Stimulated activated CD8-positive, alpha-beta memory T cell treated with anti-CD3 and anti-CD28 coated beads, Interleukin-15, amount 100 ng/mL, for 4 hours (primary cell): Measurements from ENCODE around the gene WDR7.
"Not testable (repeated sequence)": the region's sequence is repeated elsewhere in the genome, so short reads cannot be mapped to it uniquely, and the experiment has no call there.

Experiments
- DNase-seq, 2 donors: peaks; one replicate each; pipeline ENCODE4 v3.0.0-alpha.2; 2020; ENCODE audit warnings: low read depth in 2 of 2

The WDR7 gene

GRCh38 chr18:56654280-56654679 is 3.1 kb downstream of the WDR7 start:
- not testable (repeated sequence) for DNase-seq

- no peak for DNase-seq
These were observed 7.1 kb downstream of the WDR7 start for GRCh38 chr18:56658261-56658660.

GRCh38 chr18:56659111-56659510 is 8.0 kb downstream of the WDR7 start:
- DNase-seq, result no peak

GRCh38 chr18:56660655-56661054 is 9.5 kb downstream of the WDR7 start:
- DNase-seq, result no peak

- DNase-seq, result no peak
These were observed 10.4 kb downstream of the WDR7 start for GRCh38 chr18:56661360-56662062.

- no peak for DNase-seq
These were observed 10.9 kb downstream of the WDR7 start for GRCh38 chr18:56662063-56662408.

- no peak for DNase-seq
These were observed 11.3 kb downstream of the WDR7 start for GRCh38 chr18:56662502-56662901.

- no peak for DNase-seq
These were observed 11.7 kb downstream of the WDR7 start for GRCh38 chr18:56662902-56663301.

- no peak for DNase-seq
These were observed 21.2 kb downstream of the WDR7 start for GRCh38 chr18:56672391-56672790.

- DNase-seq, result no peak
These were observed 21.8 kb downstream of the WDR7 start for GRCh38 chr18:56672981-56673380.

- no peak for DNase-seq
These were observed 25.5 kb downstream of the WDR7 start for GRCh38 chr18:56676639-56677038.

GRCh38 chr18:56678836-56679565 is 27.8 kb downstream of the WDR7 start:
- no peak for DNase-seq

GRCh38 chr18:56684277-56684676 is 33.1 kb downstream of the WDR7 start:
- DNase-seq, result no peak

GRCh38 chr18:56691530-56691929 is 40.4 kb downstream of the WDR7 start:
- DNase-seq, result no peak

GRCh38 chr18:56696966-56697365 is 45.8 kb downstream of the WDR7 start:
- no peak for DNase-seq

GRCh38 chr18:56702946-56703345 is 51.8 kb downstream of the WDR7 start:
- DNase-seq, result no peak

- DNase-seq, result no peak
These were observed 58.3 kb downstream of the WDR7 start for GRCh38 chr18:56709463-56709862.

GRCh38 chr18:56711708-56712445 is 60.7 kb downstream of the WDR7 start:
- DNase-seq, result no peak

- DNase-seq, result no peak
These were observed 61.6 kb downstream of the WDR7 start for GRCh38 chr18:56712761-56713160.

GRCh38 chr18:56715121-56715520 is 64.0 kb downstream of the WDR7 start:
- DNase-seq, result no peak

GRCh38 chr18:56716692-56717146 is 65.6 kb downstream of the WDR7 start:
- DNase-seq, result no peak

- DNase-seq, result no peak
These were observed 69.9 kb downstream of the WDR7 start for GRCh38 chr18:56721031-56721430.

- no peak for DNase-seq
These were observed 70.3 kb downstream of the WDR7 start for GRCh38 chr18:56721491-56721890.
